ENCODE results near the gene AMFR. TPM values are rescaled to one million over a fixed set of nuclear protein-coding genes. Genes with fewer than 3 reads are reported as not detected.

The AMFR gene
- total and polyA plus RNA-seq, 2 of the 8 experiments (the other 6 are each of a cell fraction or from before 2014, with no cell fraction given) = 18.6 to 21.7 TPM

GRCh38 chr16:56331399-56331798, 93.9 kb downstream of the AMFR start:
- Histone ChIP-seq H3K4me2 (ENCODE audit: insufficient read depth in 1 of 2, low read depth in 2 of 2, low read length in 2 of 2) (no peak overlapping the region), H3K14ac (ENCODE audit: insufficient read length) (no peak overlapping the region), H2BK15ac (ENCODE audit: low read length) (no peak overlapping the region), H3K23ac (ENCODE audit: insufficient read length) (no peak overlapping the region), H2AFZ (ENCODE audit: low read length) (no peak overlapping the region), H3K18ac (ENCODE audit: extremely low read depth, low read length) (no peak overlapping the region), H4K20me1 (replicated peaks in 1 of 2; ENCODE audit: control insufficient read depth in 1 of 2, insufficient read depth in 2 of 2, low read length in 2 of 2) (peaks cover 0 to 1% of the 10 kb centered on the region in 2 experiments), H3K79me2 (ENCODE audit: control insufficient read depth in 1 of 2, insufficient read depth in 2 of 2, low read length in 2 of 2) (no peaks in the 10 kb centered on the region), H3K79me1 (ENCODE audit: low read depth, low read length) (no peaks in the 10 kb centered on the region), H2BK120ac (replicated peaks; ENCODE audit: low read depth, low read length) (no peak overlapping the region), H3K9ac (replicated peaks in 1 of 4; ENCODE audit: extremely low read depth in 1 of 4, low read depth in 3 of 4, low read length in 3 of 4) (no peak overlapping the region), H4K8ac (ENCODE audit: extremely low read depth, insufficient read depth, low read length) (peak overlapping the region; percentile 65; the same call in 1 of the 2 replicates), H2AK5ac (ENCODE audit: low read depth, low read length) (no peak overlapping the region), H2BK5ac (ENCODE audit: low read depth, low read length) (no peak overlapping the region), H3K4ac (replicated peaks; ENCODE audit: insufficient read length, low read depth, low read length) (no peak overlapping the region), H3K56ac (replicated peaks; ENCODE audit: insufficient read length, low read depth, low read length) (no peak overlapping the region), H3K27me3 (replicated peaks in 1 of 4; ENCODE audit: control insufficient read depth in 3 of 4, extremely low read depth in 1 of 4, insufficient read depth in 3 of 4, low read length in 3 of 4) (no peaks in the 10 kb centered on the region), H2BK20ac (ENCODE audit: low read length) (no peak overlapping the region), H4K5ac (ENCODE audit: insufficient read length, low read depth, low read length) (no peak overlapping the region), H3K27ac (ENCODE audit: low read depth, low read length) (no peak overlapping the region), H4K91ac (replicated peaks; ENCODE audit: insufficient read length, low read length) (no peak overlapping the region), H3K36me3 (ENCODE audit: control insufficient read depth in 2 of 4, insufficient read depth in 4 of 4, low read length in 3 of 4) (no peaks in the 10 kb centered on the region), H3K23me2 (ENCODE audit: low read depth, low read length) (no peaks in the 10 kb centered on the region; the same call in 1 of the 2 replicates), H3K4me3 (ENCODE audit: extremely low read depth in 1 of 4, insufficient read depth in 2 of 4, low read depth in 3 of 4, low read length in 4 of 4) (no peak overlapping the region), H2BK12ac (ENCODE audit: low read depth, low read length) (no peak overlapping the region), H3K9me3 (ENCODE audit: insufficient read depth in 2 of 2, low read depth in 1 of 2, low read length in 1 of 2) (no peaks in the 10 kb centered on the region), H3K4me1 (replicated peaks in 1 of 4; ENCODE audit: control insufficient read depth in 3 of 4, insufficient read depth in 4 of 4, low read length in 3 of 4) (no peaks in the 10 kb centered on the region)
- ChIA-PET POLR2A (ENCODE audit: partially characterized antibody) (no interaction called here), CTCF (ENCODE audit: partially characterized antibody) (interaction anchor here (1.1 to 7.9 kb wide), 8 partner anchors 10 to 623 kb away, joined by 3 to 61 read pairs (median 4); no protein-coding TSS in a partner anchor)
- no peak for TF ChIP-seq TCF12 (IDR thresholded peaks at IDR 0.05; ENCODE audit: low read depth, low read length)
- TF ChIP-seq EGR1 (IDR thresholded peaks at IDR 0.05; ENCODE audit: borderline replicate concordance, low read depth, low read length) = no peak
- no peak for TF ChIP-seq CTCF (IDR thresholded peaks at IDR 0.05; ENCODE audit: control extremely low read depth in 1 of 3, insufficient read depth in 1 of 3, low read depth in 1 of 3, low read length in 3 of 3)
- TF ChIP-seq JUND (IDR thresholded peaks at IDR 0.05; ENCODE audit: low read length) = no peak
- no peak for TF ChIP-seq EP300 (IDR thresholded peaks at IDR 0.05; ENCODE audit: borderline replicate concordance in 1 of 2, low read depth in 2 of 2, low read length in 2 of 2)
- no peak for TF ChIP-seq SP2 (IDR thresholded peaks at IDR 0.05; ENCODE audit: low read length)
- TF ChIP-seq JUN (IDR thresholded peaks at IDR 0.05; ENCODE audit: low read depth, low read length) = no peak
- TF ChIP-seq CHD2 (IDR thresholded peaks at IDR 0.05; ENCODE audit: low read length) = no peak
- DNase-seq (ENCODE audit: low read depth in 1 of 2, low spot score in 2 of 2) = no peak
- 94% methylated on average over 10 of the region's 11 CpGs; no CpG with 5 or more reads in 1 of the 2 experiments for WGBS, 2 experiments (ENCODE audit: extremely low coverage in 1 of 2, insufficient coverage in 1 of 2, insufficient read length in 1 of 2, insufficient replicate concordance in 2 of 2, low coverage in 1 of 2, low lambda C conversion rate in 2 of 2, missing lambda C conversion rate in 1 of 2)
- no peak for FAIRE-seq
